Effector memory CD4-positive, alpha-beta T cell (primary cell): ENCODE results near the gene TRIP6.

Experiments used
- DNase-seq, 3 donors: peaks; one replicate each; pipeline ENCODE4 v3.0.0-alpha.2; 2020
- H3K27ac ChIP-seq: 2 replicates; pipeline ENCODE4 v1.7.0; 2013; ENCODE audit warnings: mild to moderate bottlenecking, low read length, moderate library complexity; ENCODE audit not compliant: insufficient read depth, poor library complexity, severe bottlenecking
- H3K27me3 ChIP-seq: replicated peaks from 2 replicates; pipeline ENCODE4 v1.7.0; 2013; ENCODE audit warnings: mild to moderate bottlenecking, low read length; ENCODE audit not compliant: insufficient read depth, control insufficient read depth, poor library complexity, severe bottlenecking
- H3K36me3 ChIP-seq: 2 replicates; pipeline ENCODE4 v1.7.0; 2013; ENCODE audit warnings: mild to moderate bottlenecking, low read length, moderate library complexity; ENCODE audit not compliant: control insufficient read depth, insufficient read depth
- H3K4me1 ChIP-seq: 2 replicates; pipeline ENCODE4 v1.7.0; 2013; ENCODE audit warnings: low read length, mild to moderate bottlenecking; ENCODE audit not compliant: control insufficient read depth, insufficient read depth, poor library complexity, severe bottlenecking
- H3K4me3 ChIP-seq: 2 replicates; pipeline ENCODE4 v1.7.0; 2013; ENCODE audit warnings: low read length, low read depth, mild to moderate bottlenecking; ENCODE audit not compliant: insufficient read depth, poor library complexity, severe bottlenecking
- H3K9me3 ChIP-seq: 2 replicates; pipeline ENCODE4 v1.7.0; 2013; ENCODE audit warnings: mild to moderate bottlenecking, low read length, moderate library complexity; ENCODE audit not compliant: control insufficient read depth

TRIP6 gene

DNA sequence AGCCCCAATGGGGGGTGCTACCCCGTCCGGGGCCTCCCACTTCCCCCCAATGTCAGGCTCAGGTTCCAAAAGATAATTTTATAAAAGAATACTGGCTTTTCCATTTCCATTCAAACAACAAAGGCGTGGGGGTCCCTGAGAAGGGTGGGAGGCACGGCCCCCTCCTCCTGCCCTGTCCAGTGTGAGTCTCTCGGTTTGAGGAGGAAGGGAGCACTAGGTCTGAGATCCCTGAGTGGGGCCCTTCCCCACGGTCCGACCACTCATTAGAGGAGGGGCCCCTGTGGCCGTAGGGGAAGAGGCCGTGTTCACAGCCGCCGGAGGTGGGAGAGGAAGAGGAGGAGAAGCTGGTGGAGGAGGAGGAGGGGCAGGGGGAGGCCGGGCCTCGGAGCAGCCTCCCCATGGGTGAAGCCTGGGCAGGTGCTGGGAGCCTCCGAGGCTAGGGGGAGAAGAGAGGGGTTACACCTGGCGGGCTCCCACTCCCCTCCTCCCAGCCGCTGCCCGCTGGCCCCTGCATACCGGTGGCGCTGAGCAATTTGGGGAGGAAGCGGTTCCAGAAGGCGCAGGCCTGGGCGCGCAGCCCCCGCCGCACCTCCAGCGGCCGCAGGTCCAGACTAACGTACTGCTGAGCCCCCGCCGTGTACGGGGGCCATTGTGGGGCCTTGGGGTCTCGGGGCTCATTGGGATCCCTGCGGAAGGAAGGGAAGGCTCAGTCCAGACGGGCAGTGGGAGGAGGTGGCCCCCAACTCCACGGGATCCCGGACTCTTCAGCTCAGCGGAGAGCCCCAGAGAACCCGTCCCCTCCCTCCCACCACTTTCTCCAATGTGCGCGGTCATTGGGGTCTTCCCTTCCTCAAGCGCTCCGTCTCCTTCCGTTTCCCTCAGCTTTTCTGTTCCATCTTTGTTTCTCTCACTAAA, 23.7 kb downstream of the TRIP6 start:
- Histone ChIP-seq H3K9me3 (no peaks in the 10 kb centered on the region), H3K27me3 (peaks cover 22% of the 10 kb centered on the region), H3K27ac (no peak overlapping the region), H3K4me3 (peak overlapping the region; percentile 66), H3K36me3 (peaks cover 14% of the 10 kb centered on the region), H3K4me1 (peaks cover 47% of the 10 kb centered on the region)
- DNase-seq, result no peak

DNA sequence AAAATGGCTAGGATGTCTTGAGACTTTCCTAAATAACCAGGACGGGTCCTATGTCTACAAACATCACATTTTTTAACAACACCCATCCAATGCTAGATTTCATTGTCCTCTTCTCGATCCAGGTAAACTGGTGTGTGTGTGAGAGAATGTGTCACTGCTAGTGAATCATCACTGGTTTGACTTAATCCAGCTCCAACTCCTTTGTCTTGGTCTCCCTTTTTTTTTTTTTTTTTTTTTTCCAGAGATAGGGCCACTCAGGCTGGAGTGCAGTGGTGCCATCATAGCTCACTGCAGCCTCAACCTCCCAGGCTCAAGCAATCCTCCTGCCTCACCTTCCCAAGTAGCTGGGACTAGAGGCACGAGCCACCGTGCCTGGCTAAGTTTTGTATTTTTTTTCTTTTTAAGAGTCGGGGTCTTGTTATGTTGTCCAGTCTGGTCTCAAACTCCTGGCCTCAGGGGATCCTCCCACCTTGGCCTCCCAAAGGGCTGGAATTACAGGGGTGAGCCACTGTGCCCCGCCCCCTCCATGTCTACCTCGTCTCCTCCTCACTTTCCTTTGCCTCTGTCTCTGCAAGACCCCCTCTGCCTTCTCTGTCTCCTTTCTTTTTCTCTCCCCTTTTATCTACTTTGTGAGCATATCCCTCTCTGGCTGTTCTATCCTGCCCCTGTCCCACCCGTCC, 24.5 kb downstream of the TRIP6 start:
- Histone ChIP-seq H3K36me3 (peaks cover 6% of the 10 kb centered on the region), H3K27ac (no peak overlapping the region), H3K27me3 (peaks cover 30% of the 10 kb centered on the region), H3K4me1 (peaks cover 54% of the 10 kb centered on the region), H3K4me3 (no peak overlapping the region), H3K9me3 (no peaks in the 10 kb centered on the region)
- no peak for DNase-seq

DNA sequence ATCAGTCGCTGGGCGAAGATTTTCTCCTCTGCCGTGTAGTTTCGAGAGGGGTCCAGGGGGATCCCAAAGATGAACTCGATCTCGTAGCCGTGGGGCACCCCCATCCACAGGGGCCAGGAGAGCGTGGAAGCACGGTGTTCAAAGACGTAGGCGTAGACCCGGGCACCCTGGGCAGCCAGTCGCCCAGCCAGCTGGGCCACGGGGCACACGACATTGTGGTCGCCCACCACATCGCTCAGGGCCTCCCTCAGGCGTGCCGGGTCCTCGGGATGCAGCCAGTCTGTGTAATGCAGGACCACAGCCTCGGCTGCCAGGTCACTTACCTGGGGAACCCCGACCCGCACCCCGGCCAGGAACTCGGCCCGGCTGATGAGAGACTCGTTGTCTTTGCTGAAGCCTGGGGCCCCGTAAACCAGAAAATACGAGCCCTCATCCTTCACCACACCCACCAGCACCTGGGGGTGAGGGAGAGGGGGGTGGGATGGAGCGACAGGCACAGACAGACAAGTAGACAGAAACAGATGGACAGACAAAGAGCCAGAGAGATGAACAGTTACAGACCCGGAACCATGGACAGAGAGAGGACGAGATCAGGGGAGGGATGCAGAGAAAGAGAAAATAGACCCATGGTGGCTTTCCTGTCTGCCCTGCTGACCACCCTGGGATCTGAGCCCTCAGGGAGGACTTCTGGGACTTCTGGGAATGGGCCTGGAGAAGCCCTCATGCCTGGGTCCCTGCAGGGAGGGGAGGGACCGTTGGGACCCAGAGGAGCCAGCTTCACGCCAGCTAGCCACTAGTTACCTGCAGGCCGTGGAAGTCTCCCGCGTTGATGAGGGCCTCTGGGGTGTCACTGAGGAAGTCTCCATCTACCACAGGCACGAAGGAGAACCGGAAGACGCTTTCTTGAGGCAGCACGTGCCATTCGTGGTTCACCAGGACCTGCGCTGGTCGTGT, 25.5 kb downstream of the TRIP6 start:
- DNase-seq, result no peak
- no peaks in the 10 kb centered on the region for H3K36me3 ChIP-seq
- no peaks in the 10 kb centered on the region for H3K9me3 ChIP-seq
- H3K4me1 ChIP-seq, result peaks cover 51% of the 10 kb centered on the region
- H3K27ac ChIP-seq, result no peak overlapping the region
- H3K27me3 ChIP-seq, result peaks cover 37% of the 10 kb centered on the region
- no peak overlapping the region for H3K4me3 ChIP-seq

DNA sequence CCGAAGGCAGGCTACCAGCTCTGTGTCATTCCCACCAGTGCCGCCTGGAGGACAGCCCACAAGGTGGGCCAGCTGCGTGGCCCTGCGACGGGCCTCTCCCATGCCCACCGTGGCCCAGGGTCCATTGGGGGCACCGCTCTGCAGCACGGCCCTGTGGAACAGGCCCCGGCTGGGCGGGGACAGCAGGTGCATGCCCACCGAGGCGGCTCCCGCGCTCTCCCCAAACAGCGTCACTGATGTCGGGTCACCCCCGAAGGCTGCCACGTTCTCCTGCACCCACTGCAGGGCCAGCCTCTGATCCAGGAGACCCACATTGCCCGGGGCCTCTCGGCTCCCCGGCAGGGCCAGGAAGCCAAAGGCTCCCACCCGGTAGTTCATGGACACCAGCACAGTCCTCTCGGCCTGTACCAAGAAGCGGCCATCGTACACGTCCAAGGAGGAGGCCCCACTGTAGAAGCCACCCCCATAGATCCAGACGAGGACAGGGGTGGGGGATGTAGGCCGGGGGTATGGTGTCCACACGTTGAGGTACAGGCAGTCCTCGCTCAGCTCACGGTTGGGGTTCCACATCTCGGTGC, 26.2 kb downstream of the TRIP6 start:
- peaks cover 40% of the 10 kb centered on the region for H3K27me3 ChIP-seq

DNA sequence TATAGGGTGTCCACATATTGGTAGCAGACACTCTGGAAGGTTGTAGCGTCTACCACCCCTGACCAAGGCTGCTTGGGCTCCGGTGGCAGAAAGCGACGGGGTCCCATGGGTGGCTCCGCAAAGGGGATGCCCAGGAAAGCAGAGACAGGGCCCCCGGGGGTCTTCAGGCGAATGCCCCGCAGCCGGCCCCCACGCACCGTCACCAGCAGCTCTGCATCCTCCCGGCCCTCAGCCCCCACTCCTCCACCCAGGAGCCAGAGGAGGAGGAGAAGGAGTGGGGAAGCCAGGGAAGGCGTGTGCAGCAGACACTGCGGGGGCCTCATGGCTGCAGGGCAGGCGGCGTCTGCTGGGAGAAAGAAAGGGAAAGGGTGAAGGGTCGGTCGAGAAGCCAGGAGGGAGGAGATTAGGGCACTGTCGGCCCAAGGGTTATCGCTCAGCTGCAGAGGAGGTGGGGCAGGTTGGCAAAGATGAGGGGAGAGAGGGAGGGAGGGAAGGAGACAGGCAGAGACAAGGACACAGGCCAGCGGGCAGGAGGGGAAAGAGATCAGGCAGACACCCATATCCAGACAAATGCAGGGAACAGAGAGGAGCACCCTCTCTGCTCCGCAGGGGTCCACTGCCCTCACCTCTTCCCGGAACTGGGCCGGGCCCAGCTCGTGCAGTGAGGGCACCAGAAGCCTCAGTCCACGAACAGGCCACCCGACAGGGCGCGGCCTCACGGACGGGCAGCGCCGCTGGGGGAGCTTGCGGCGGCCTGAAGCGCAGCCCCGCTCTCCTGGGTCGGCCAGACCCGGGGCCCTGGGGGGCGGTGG, 26.9 kb downstream of the TRIP6 start:
- no peak overlapping the region for H3K27ac ChIP-seq
- no peaks in the 10 kb centered on the region for H3K9me3 ChIP-seq
- peaks cover 40% of the 10 kb centered on the region for H3K27me3 ChIP-seq
- peaks cover 37% of the 10 kb centered on the region for H3K4me1 ChIP-seq
- H3K4me3 ChIP-seq, result no peak overlapping the region
- no peaks in the 10 kb centered on the region for H3K36me3 ChIP-seq
- DNase-seq, result no peak

More for the DNA sequence above, 26.2 kb downstream of the TRIP6 start:
- DNase-seq, result no peak
- Histone ChIP-seq H3K36me3 (no peaks in the 10 kb centered on the region), H3K4me3 (no peak overlapping the region), H3K9me3 (no peaks in the 10 kb centered on the region), H3K27ac (no peak overlapping the region), H3K4me1 (peaks cover 43% of the 10 kb centered on the region)

DNA sequence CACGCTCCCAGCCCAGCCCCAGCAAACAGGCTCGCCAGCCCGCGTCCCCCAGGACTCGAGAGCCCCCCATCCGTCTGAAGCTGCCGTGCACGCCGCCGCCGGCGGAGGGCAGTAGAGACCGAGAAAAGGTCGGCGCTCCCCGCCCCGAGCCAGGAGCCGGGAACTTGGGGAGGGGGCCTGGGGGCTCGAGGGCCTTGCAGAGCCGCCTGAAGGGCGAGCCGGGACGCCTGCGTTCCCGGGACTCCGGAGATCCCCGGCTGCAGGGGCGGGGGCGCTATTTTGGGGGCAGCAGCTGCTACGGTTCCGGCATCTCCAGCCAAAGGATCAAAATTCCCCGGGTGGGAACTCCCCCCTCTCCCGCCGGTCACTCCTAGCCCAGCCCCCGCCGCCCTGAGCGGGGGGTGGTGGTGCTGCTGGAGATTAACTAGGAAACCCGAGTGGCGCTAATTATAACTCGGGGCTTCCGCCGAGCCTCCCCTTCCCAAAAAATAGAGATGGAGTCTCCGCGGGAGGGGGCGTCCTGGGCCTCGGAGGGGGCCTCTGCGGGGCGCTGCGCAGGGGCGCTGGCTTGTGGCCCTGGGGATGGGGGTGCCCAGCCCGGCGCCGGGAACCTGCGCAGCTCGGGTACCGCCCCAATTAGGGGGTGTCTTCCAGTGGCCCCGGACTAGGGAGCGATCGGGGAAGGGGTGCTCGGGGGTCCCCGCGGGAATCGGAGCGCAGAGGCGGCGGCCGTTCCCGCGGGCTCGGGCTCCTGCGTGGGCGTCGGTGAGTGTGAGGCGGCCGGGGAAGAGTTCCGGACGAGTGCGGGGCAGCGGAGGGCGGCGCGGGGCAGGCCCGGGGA, 27.9 kb downstream of the TRIP6 start:
- H3K4me1 ChIP-seq, result peaks cover 34% of the 10 kb centered on the region
- peak in 2 of 3 donors; percentile 15 to 44 for DNase-seq
- H3K4me3 ChIP-seq, result peak overlapping the region; percentile 71
- no peaks in the 10 kb centered on the region for H3K9me3 ChIP-seq
- H3K27me3 ChIP-seq, result peaks cover 40% of the 10 kb centered on the region
- H3K36me3 ChIP-seq, result no peaks in the 10 kb centered on the region
- no peak overlapping the region for H3K27ac ChIP-seq

DNA sequence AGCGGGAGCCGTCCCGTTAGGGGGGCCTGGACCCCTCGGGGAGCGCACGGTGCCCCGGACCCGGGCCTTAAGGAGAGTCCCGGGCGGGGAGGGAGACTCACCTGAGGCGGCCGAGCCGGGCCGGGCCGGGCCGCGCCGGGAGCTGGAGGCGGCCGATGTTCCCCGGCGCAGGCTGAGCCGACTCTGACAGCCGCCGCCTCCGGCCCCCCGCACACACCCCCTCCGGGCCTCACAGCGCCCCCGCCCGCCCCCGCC, 28.4 kb downstream of the TRIP6 start, which contains the start of gene ACHE:
TSS of gene ACHE (minus strand) at position 188 of the 255 bp plus-strand sequence. CDS start 1,656 bp downstream, outside the sequence.
- peaks cover 28% of the 10 kb centered on the region for H3K4me1 ChIP-seq
- H3K36me3 ChIP-seq, result no peaks in the 10 kb centered on the region
- no peak for DNase-seq
- peak within 1 kb of the TSS; percentile 71 for H3K4me3 ChIP-seq
- no peak within 1 kb of the TSS for H3K27ac ChIP-seq
- H3K27me3 ChIP-seq, result peaks cover 39% of the 10 kb centered on the region
- no peaks in the 10 kb centered on the region for H3K9me3 ChIP-seq

DNA sequence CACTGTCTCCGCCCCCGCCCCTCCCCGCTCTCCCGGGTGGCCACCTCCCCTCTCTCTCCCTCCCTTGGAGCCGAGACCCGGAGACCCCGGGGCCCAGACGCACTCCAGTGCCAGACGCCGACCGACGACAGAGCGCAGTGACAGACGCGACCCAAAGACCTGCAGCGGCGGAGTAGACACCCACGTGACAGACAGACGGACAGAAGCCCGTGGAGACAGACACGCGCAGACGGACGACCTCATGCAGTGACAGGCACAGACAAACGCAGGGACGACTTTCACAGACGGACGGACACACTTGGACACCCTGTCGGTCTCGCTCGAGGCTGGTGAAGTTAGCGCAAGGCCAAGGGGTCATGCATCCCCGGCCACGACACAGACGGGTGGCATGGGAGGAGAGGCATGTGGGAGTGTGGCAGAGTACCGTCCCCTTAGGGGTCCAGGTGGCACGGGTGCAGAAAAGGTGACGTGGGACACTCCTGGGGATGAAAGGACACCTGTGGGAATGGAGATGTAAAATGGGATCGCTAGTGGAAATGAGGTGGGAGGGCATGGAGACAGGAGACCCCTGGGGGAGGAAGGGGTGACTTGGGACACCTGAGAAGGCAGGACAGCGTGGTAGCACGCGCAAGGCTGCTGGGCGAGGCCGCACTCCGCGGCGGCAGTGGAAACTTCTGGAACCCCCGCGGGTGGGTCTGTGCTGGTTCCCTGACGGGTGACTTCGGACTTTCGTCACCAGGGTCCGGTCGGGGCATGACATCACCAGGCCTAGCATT, 29.0 kb downstream of the TRIP6 start:
- H3K9me3 ChIP-seq, result no peaks in the 10 kb centered on the region
- H3K27me3 ChIP-seq, result peaks cover 34% of the 10 kb centered on the region
- DNase-seq, result peak in 2 of 3 donors; percentile 22 to 38
- H3K4me3 ChIP-seq, result peak overlapping the region; percentile 36
- H3K36me3 ChIP-seq, result no peaks in the 10 kb centered on the region
- H3K27ac ChIP-seq, result no peak overlapping the region
- peaks cover 23% of the 10 kb centered on the region for H3K4me1 ChIP-seq
